Superior temporal gyrus (tissue), 1 donor: ENCODE results near the gene ERFE.

Experiments
- DNase-seq: peaks from one replicate; pipeline ENCODE4 v3.0.0-alpha.2; 2016; ENCODE audit errors: extremely low spot score

ERFE gene

GRCh38 chr2:238139196-238140039 is 19.4 kb upstream of the ERFE start:
- DNase-seq = no peak

GRCh38 chr2:238140040-238140439 is 18.7 kb upstream of the ERFE start:
- no peak for DNase-seq

GRCh38 chr2:238140721-238141540 is 17.8 kb upstream of the ERFE start:
- DNase-seq = no peak

- DNase-seq = no peak
These were observed 17.0 kb upstream of the ERFE start for GRCh38 chr2:238141541-238142318.

- DNase-seq = no peak
These were observed 16.2 kb upstream of the ERFE start for GRCh38 chr2:238142382-238143205.

GRCh38 chr2:238143239-238143951 is 15.4 kb upstream of the ERFE start:
- DNase-seq = no peak

DNA sequence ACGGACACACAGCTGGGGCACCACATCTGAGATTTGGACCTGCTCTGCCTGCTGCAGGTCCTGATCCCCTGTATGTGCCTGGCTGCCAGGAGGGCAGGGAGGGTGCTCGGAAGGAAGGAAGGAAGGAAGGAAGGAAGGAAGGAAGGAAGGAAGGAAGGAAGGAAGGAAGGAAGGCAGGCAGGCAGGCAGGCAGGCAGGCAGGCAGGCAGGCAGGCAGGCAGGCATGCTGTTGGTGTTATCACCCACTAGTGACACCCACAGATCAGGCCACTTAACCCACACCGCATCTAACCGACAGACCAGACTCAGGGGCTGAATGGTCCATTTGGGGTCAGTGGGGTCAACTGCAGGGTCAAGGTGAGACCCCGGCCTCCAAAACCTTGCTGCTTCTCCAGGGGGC is 14.5 kb upstream of the ERFE start:
- no peak for DNase-seq

DNA sequence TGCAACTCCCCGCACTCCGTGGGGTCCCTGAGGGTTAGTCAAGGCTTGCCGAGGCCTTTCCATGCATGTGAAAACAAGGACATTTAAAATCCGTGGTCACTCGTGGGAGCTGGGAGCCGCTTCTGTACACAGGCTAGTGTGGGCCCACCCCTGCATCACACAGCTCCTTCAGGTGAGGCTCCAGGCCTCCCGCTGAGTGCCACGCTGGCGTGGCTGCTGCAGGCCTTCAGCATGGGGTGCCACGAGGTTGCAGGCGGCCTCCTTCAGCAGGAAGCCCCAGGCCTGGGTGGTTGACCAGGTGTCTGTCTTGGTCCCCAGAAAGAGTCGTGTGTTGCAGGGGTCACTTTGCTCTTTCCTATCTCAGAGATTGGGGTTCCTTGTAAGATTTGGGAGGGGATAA is 13.7 kb upstream of the ERFE start:
- no peak for DNase-seq

DNA sequence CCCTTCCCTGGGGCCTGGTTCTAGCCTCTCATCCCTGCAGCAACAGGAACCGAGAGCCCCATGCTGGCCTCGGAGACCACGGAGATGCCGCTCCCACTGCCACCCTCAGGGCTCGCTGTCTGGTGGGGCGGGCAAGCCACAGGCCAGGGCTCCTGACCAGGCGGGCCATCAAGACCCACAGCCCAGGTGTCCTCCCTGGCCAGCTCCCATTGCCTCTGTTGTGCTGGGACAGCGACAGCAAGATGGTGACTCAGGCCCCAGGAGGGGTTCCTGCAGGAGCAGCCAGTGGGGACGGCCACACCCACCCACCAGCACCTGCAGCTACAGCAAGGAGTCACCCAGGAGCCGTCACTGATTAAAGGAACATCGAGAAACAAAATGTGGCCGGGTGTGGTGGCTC is 12.9 kb upstream of the ERFE start:
- no peak for DNase-seq

GRCh38 chr2:238146884-238147544 is 11.8 kb upstream of the ERFE start:
- no peak for DNase-seq

DNA sequence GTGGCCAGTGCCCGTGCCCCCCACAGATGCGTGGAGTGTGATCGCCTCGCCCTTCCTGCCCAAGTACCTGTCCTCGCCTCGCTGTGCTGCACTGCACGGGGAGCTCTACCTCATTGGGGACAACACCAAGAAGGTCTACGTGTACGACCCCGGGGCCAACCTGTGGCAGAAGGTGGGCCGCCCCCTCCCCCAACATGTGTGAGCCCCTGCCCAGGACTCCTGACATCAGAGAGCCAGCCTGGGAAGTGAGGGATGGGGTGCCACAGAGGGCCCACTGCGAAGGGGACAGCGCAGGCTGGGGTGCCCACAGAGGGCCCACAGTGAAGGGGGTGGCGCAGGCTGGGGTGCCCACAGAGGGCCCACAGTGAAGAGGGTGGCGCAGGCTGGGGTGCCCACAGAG is 9.8 kb upstream of the ERFE start:
- no peak for DNase-seq

DNA sequence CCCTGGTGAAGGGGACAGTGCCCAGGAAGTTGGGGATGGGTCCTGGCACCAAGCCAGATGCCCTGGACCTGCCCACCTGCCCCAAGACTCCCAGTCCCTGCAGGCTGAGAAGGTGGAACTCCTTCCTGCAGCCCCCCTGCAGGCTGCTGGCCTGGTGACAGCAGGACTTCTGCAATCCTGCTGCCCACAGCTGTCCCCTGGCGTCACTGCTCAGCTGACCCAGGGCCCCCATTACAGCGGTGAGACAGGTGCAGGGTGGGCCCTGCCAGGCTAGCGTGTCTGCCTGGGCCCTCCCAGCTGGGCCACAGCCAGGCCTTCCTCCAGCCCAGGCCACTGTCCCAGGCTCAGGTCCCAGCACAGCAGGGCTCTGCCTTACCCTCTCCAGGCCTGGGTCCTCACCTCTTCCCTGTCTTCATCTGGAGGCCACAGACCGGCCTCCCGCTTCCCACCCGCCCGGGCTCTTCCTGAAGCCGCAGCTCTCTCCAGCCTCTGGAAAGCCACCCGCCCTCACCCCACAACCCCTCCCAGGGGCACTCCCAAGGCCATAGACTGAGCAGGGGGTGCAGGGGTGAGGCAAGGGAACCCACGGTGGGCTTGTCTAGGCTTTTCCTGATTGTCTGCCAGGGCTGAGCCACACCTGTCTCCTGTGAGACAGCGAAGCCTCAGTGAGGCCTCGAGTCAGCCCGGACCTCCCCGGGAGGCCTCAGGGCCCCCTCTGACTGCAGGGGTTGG is 8.8 kb upstream of the ERFE start:
- DNase-seq = no peak

DNA sequence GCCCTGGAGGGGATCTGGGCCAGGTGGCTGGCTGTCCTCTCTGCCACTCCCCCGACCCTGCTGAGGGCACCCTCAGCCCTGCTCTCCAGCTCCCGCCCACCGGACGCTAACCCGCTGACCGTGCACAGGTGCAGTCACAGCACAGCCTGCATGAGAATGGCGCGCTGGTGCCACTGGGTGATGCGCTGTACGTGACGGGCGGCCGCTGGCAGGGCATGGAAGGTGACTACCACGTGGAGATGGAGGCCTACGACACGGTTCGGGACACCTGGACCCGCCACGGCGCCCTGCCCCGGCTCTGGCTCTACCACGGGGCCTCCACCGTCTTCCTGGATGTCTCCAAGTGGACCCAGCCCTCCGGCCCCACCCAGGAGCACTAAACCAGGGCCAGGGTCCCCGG is 8.1 kb upstream of the ERFE start:
- DNase-seq = no peak

DNA sequence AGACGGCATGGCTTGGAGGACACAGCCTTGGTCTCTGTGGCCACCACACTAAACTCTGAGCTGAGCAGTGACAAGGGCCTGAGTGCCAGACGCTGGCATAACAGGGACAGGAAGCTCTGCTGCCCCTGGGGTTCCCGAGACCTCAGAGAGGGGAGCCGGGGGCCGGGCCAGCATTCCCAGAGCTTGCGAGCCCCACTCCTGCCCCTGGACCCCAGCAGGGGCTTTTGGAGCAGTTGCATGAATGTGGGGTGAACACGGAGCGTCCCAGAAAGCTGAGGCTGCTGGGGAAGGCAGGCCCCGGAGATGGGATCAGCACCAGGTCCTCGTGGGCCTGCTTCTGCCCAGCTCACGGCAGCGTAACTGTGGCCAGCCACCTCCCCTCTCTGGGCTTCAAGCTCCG is 7.6 kb upstream of the ERFE start:
- DNase-seq = no peak

DNA sequence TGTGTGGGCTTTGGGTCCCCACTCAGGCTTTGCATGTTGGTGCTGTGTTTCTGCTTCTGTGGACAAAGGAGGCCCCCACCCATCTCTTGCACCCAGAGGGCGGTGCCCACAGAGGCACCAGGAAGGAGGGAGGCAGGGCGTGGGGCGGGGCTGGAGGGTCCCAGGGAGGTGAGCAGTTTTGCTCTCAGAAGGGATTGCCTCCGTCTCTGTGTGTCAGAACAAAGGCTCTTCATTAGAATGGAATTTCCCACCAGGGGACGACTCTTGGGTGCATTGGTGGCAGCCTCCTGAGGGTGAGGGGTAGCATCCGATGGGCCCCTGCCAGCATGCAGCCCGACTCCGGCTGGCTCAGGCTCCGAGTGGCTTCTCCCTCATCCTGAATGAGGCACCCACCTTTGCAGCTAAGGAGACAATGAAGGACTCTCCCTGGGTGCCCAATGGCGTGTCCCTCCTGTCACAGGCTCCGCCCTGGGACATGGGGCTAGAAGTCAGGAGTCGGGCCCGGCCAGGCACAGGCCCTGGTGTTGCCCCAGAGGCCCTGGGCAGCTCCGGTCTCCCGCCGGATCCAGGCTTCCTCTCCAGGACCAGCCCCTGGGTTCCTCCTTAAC is 7.0 kb upstream of the ERFE start:
- no peak for DNase-seq

GRCh38 chr2:238152771-238153688 is 5.7 kb upstream of the ERFE start:
- DNase-seq = no peak

- no peak for DNase-seq
These were observed 4.2 kb upstream of the ERFE start for GRCh38 chr2:238154570-238154969.
